HepG2 (cell line): ENCODE measurements around the gene UGT2B11. TPM values are rescaled to one million over a fixed set of nuclear protein-coding genes. Genes with fewer than 3 reads are reported as not detected.

ENCODE experiments used
- FOXM1 ChIP-seq: sonication (generic); formaldehyde crosslinking; IDR thresholded peaks from 2 replicates; pipeline ENCODE4 v1.5.0; 2020; ENCODE audit warnings: missing genetic modification reagents
- FOXP1 ChIP-seq, 2 experiments: fragments of 450-650 bp in 1 of 2; IDR thresholded peaks; 2 replicates each; pipeline ENCODE4 v1.6.1; 2017 to 2018; ENCODE audit warnings: antibody characterized with exemption in 1 of 2
- HMGA1 ChIP-seq: sonication (generic); formaldehyde crosslinking; conservative IDR thresholded peaks from 2 replicates; pipeline ENCODE4 v1.4.0; 2020; ENCODE audit warnings: missing genetic modification reagents
- HOXD1 ChIP-seq: sonication (generic); formaldehyde crosslinking; IDR thresholded peaks from 2 replicates; pipeline ENCODE4 v1.5.0; 2020; ENCODE audit warnings: missing genetic modification reagents
- IKZF5 ChIP-seq: IDR thresholded peaks from 2 replicates; pipeline ENCODE4 v1.6.1; 2018; ENCODE audit warnings: missing genetic modification reagents, mild to moderate bottlenecking, missing compliant biosample characterization
- NBN ChIP-seq: fragments of 450-650 bp; conservative IDR thresholded peaks from 2 replicates; pipeline ENCODE4 v1.6.1; 2017
- RERE ChIP-seq: IDR thresholded peaks from 2 replicates; pipeline ENCODE4 v1.6.1; 2016; ENCODE audit warnings: low read depth, missing genetic modification reagents, missing compliant biosample characterization
- SMC3 ChIP-seq: IDR thresholded peaks from 2 replicates; pipeline ENCODE4 v1.6.1; 2011; ENCODE audit warnings: low read length, improper control_type of control experiment
- ZBED4 ChIP-seq: sonication (generic); formaldehyde crosslinking; IDR thresholded peaks from 2 replicates; pipeline ENCODE4 v1.4.0; 2020; ENCODE audit warnings: missing genetic modification reagents, borderline replicate concordance
- ZBTB43 ChIP-seq: sonication (generic); formaldehyde crosslinking; conservative IDR thresholded peaks from 2 replicates; pipeline ENCODE4 v1.4.0; 2020; ENCODE audit warnings: missing genetic modification reagents
- ZNF225 ChIP-seq: sonication (generic); formaldehyde crosslinking; IDR thresholded peaks from 2 replicates; pipeline ENCODE4 v1.4.0; 2020; ENCODE audit warnings: mild to moderate bottlenecking, missing genetic modification reagents
- ZNF260 ChIP-seq: sonication (generic); formaldehyde crosslinking; IDR thresholded peaks from 2 replicates; pipeline ENCODE4 v1.4.0; 2020; ENCODE audit warnings: missing genetic modification reagents, low read depth, mild to moderate bottlenecking, borderline replicate concordance
- ZNF263 ChIP-seq: sonication (generic); formaldehyde crosslinking; IDR thresholded peaks from 2 replicates; pipeline ENCODE4 v1.4.0; 2020; ENCODE audit warnings: missing genetic modification reagents
- ZNF329 ChIP-seq: sonication (generic); formaldehyde crosslinking; IDR thresholded peaks from 2 replicates; pipeline ENCODE4 v1.9.0; 2021; ENCODE audit warnings: low read depth, mild to moderate bottlenecking, missing genetic modification reagents
- ZNF576 ChIP-seq: sonication (generic); formaldehyde crosslinking; IDR thresholded peaks from 2 replicates; pipeline ENCODE4 v1.4.0; 2020; ENCODE audit warnings: mild to moderate bottlenecking, missing genetic modification reagents
- ZNF773 ChIP-seq: sonication (generic); formaldehyde crosslinking; IDR thresholded peaks from 2 replicates; pipeline ENCODE4 v1.4.0; 2020; ENCODE audit warnings: missing genetic modification reagents, borderline replicate concordance
- ZUFSP ChIP-seq: sonication (generic); formaldehyde crosslinking; IDR thresholded peaks from 2 replicates; pipeline ENCODE4 v1.9.0; 2021; ENCODE audit warnings: missing genetic modification reagents, mild to moderate bottlenecking, borderline replicate concordance
- polyA plus RNA-seq, 8 experiments: library from polyadenylated mRNA; depleted of rRNA in 3 of 8; stranded (reverse) in 7 of 8; unstranded in 1 of 8; fragments of >200 nt; fragmentation: Illumina TruSeq in 4 of 8; extraction: Trizol in 4 of 8; gene quantifications; 2 replicates each; pipeline versions ENCODE4 v1.2.1 to v1.2.3, GENCODE V29; 2011 to 2016; ENCODE audit warnings: low read depth in 4 of 8, missing spikeins in 1 of 8, mixed read lengths in 1 of 8; ENCODE audit not compliant: insufficient read depth in 1 of 8
- total RNA-seq, 5 experiments: library from RNA; depleted of rRNA; stranded (reverse); fragments of >200 nt; fragmentation: Illumina TruSeq; extraction: Trizol; gene quantifications; 2 replicates each; pipeline ENCODE4 v1.2.3, GENCODE V29; 2016; ENCODE audit warnings: low read depth in 1 of 5

Gene UGT2B11
- total and polyA plus RNA-seq, 2 of the 13 experiments (the other 11 are each of a cell fraction or from before 2014, with no cell fraction given): 1.4 to 2.1 TPM

GRCh38 chr4:69214716-69215115 lies at the start of gene UGT2B11 (continued):
- TF ChIP-seq IKZF5 (no peak), FOXM1 (no peak), HOXD1 (CRISPR knock-in tag) (0 out of 2 replicates have a peak, but pooled peaks have one; percentile 26), ZNF576 (no peak), ZBTB43 (no peak), FOXP1 (IDR thresholded peaks at IDR 0.05) (no peak), FOXP1 (CRISPR knock-in tag; IDR thresholded peaks at IDR 0.05) (peak; percentile 29; the same call in 1 of the 2 replicates), HMGA1 (CRISPR knock-in tag) (no peak), ZNF260 (no peak), ZBED4 (CRISPR knock-in tag) (no peak), ZNF263 (CRISPR knock-in tag) (no peak), NBN (no peak), SMC3 (no peak), ZNF773 (no peak), RERE (CRISPR knock-in tag) (peak; percentile 75; the same call in 1 of the 2 replicates), ZNF225 (CRISPR knock-in tag) (no peak), ZUFSP (CRISPR knock-in tag) (no peak), ZNF329 (no peak)
